ENCODE measurements around the gene C1orf159.

DNA sequence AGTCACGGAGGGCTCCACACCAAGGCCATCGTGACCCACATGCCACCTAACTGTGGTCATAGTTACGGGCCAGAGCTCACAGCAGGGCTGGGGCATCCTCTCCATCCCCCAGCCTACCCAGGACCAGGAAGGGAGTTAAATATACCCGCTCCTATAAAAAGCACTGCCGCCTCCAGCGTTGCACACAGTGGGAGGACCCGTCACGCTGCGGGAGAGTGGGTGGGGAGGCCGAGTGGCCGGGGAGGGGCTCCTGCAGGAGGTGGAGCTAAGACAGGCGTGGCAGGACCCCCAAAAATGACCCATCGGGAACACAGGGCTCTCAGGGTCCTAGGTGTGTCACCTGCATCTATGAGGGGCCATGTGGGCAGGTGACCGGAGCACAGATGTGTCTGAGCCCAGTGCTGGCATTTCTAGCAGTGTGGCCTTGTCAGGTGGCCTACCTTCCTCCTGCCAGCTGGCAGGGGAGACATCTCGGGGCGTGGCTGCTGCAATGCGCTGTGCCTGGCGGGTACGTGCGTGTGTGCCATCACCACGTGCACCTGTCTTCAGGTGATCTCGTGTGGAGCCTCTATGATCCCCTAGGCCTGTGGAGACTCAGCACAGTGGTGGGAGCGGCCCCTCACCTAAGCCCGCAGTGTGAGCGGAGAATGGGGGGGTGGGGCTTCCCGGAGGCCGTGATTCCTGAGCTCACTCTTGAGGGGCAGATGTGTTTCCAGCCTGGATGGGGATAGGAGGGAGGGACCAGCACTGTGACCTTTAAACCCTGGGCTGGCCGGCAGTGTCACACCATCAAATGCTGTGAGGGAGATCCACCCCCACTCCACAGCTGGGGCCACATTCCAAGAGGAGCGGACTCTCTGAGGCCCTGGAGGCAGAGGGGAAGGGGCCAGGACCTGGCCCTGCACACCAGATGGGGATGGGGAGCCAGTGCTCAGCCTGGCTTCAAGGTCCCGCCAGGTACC lies 78.2 kb downstream of the C1orf159 start:
- TF ChIP-seq, protein P1, sequence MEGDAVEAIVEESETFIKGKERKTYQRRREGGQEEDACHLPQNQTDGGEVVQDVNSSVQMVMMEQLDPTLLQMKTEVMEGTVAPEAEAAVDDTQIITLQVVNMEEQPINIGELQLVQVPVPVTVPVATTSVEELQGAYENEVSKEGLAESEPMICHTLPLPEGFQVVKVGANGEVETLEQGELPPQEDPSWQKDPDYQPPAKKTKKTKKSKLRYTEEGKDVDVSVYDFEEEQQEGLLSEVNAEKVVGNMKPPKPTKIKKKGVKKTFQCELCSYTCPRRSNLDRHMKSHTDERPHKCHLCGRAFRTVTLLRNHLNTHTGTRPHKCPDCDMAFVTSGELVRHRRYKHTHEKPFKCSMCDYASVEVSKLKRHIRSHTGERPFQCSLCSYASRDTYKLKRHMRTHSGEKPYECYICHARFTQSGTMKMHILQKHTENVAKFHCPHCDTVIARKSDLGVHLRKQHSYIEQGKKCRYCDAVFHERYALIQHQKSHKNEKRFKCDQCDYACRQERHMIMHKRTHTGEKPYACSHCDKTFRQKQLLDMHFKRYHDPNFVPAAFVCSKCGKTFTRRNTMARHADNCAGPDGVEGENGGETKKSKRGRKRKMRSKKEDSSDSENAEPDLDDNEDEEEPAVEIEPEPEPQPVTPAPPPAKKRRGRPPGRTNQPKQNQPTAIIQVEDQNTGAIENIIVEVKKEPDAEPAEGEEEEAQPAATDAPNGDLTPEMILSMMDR (IDR thresholded peaks at IDR 0.05; ENCODE audit: poor library complexity), result no peak
- TF ChIP-seq EZH2 (IDR thresholded peaks at IDR 0.05; ENCODE audit: borderline replicate concordance), result no peak
